OCI-LY1 (cell line): ENCODE measurements around the gene C20orf173.

Experiments
- H2AFZ ChIP-seq: fragments of 200-600 bp; sonication (generic), shearing (Covaris generic); 2 replicates; pipeline ENCODE4 v1.6.0; 2014; ENCODE audit warnings: antibody characterized with exemption, mild to moderate bottlenecking, low read length
- H3F3A ChIP-seq: fragments of 200-600 bp; sonication (generic), shearing (Covaris generic); 2 replicates; pipeline ENCODE4 v1.6.0; 2014; ENCODE audit warnings: mild to moderate bottlenecking, antibody characterized with exemption, low read length, moderate library complexity; ENCODE audit not compliant: insufficient read depth
- H3K27ac ChIP-seq: fragments of 200-600 bp; sonication (generic); 2 replicates; pipeline ENCODE4 v1.5.1; 2014; ENCODE audit warnings: low read length, mixed run types, mild to moderate bottlenecking, low read depth; ENCODE audit not compliant: poor library complexity, severe bottlenecking
- H3K27me3 ChIP-seq: fragments of 200-600 bp; sonication (generic); 2 replicates; pipeline ENCODE4 v1.6.0; 2014; ENCODE audit warnings: antibody characterized with exemption, mild to moderate bottlenecking, low read length, moderate library complexity; ENCODE audit not compliant: insufficient read depth
- H3K36me3 ChIP-seq: fragments of 200-600 bp; sonication (generic); 2 replicates; pipeline ENCODE4 v1.6.1; 2014; ENCODE audit warnings: mild to moderate bottlenecking, antibody characterized with exemption, low read length, moderate library complexity, mixed read lengths; ENCODE audit not compliant: insufficient read depth
- H3K4me1 ChIP-seq: fragments of 200-600 bp; sonication (generic); 2 replicates; pipeline ENCODE4 v1.5.1; 2014; ENCODE audit warnings: mild to moderate bottlenecking, low read length, moderate library complexity; ENCODE audit not compliant: insufficient read depth, severe bottlenecking
- H3K4me2 ChIP-seq: fragments of 200-600 bp; sonication (generic), shearing (Covaris generic); 2 replicates; pipeline ENCODE4 v1.6.1; 2014; ENCODE audit warnings: low read length
- H3K4me3 ChIP-seq: fragments of 200-600 bp; sonication (generic); 2 replicates; pipeline ENCODE4 v1.5.1; 2014; ENCODE audit warnings: low read length, low read depth, mild to moderate bottlenecking, mixed read lengths; ENCODE audit not compliant: poor library complexity, severe bottlenecking
- H3K79me2 ChIP-seq: fragments of 200-600 bp; shearing (Covaris generic); 2 replicates; pipeline ENCODE4 v1.6.1; 2016; ENCODE audit warnings: mixed run types, low read length, mixed read lengths; ENCODE audit not compliant: insufficient read depth
- H3K9ac ChIP-seq: fragments of 200-600 bp; sonication (generic), shearing (Covaris generic); 2 replicates; pipeline ENCODE4 v1.6.1; 2014; ENCODE audit warnings: mild to moderate bottlenecking, low read length, mixed read lengths
- H3K9me2 ChIP-seq: fragments of 200-600 bp; sonication (generic), shearing (Covaris generic); 2 replicates; pipeline ENCODE4 v1.6.1; 2014; ENCODE audit warnings: low read depth, mild to moderate bottlenecking, low read length, mixed read lengths
- H3K9me3 ChIP-seq: fragments of 200-600 bp; shearing (Covaris generic); 2 replicates; pipeline ENCODE4 v1.6.1; 2014; ENCODE audit warnings: low read length, mixed read lengths
- H4K20me1 ChIP-seq: fragments of 200-600 bp; sonication (generic), shearing (Covaris generic); 2 replicates; pipeline ENCODE4 v1.6.0; 2016; ENCODE audit warnings: mild to moderate bottlenecking, low read length; ENCODE audit not compliant: insufficient read depth
- EZH2 ChIP-seq: fragments of 200-600 bp; sonication (generic), shearing (Covaris generic); IDR thresholded peaks from 2 replicates; pipeline ENCODE4 v1.8.0; 2017; ENCODE audit warnings: borderline replicate concordance, mixed run types, mild to moderate bottlenecking, antibody characterized with exemption, low read length, moderate library complexity, mixed read lengths
- TF ChIP-seq, protein P1 (sequence below): fragments of 200-600 bp; sonication (generic), shearing (Covaris generic); IDR thresholded peaks from 2 replicates; pipeline ENCODE4 v1.5.1; 2017; ENCODE audit warnings: mild to moderate bottlenecking, antibody characterized with exemption, low read length, moderate library complexity, mixed read lengths

The C20orf173 gene

DNA sequence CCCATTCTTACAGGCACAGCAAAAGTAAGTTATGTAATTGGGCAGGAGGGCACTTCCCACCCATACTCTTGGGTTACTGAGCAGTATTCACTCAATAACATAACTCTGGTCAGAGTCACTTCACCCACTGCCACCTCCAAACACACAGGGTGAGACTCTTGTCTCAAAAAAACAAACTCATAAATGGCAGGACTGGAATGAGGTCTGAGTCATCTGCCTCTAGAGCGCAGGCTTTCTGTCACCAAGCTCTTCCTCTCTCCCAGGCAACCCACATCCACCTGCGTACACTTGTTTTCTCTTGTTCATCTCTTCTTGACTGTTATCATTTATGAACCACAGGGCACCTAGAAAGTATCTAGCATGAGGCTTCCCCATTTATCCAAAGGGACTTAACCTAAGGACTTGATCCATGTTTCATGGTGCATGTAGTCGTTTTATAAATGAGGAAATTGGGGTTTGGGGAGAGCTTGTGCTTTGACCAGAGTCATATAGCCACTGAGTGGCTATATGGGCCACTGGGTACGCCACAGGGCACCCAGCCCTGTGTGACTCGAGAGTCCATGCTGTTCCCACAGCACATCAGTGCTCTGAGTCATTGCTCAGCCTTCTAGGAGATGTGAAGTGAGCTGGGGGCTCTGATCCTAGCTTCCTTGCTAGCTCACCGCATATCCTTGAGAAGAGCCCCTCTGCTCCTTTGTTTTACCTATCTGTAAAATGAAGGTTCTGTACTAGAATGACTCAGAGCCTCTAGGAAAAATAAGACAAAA lies 22.4 kb downstream of the C20orf173 start:
- Histone ChIP-seq H3K9me2 (no peaks in the 10 kb centered on the region), H3K27me3 (no peaks in the 10 kb centered on the region), H2AFZ (no peak overlapping the region), H3K4me2 (no peak overlapping the region), H3K4me3 (no peak overlapping the region), H3F3A (no peaks in the 10 kb centered on the region), H3K79me2 (no peaks in the 10 kb centered on the region), H3K9me3 (no peaks in the 10 kb centered on the region), H3K27ac (no peak overlapping the region), H3K9ac (no peak overlapping the region), H4K20me1 (no peaks in the 10 kb centered on the region), H3K36me3 (peaks cover 90% of the 10 kb centered on the region), H3K4me1 (peaks cover 13% of the 10 kb centered on the region)
- TF ChIP-seq, protein P1, sequence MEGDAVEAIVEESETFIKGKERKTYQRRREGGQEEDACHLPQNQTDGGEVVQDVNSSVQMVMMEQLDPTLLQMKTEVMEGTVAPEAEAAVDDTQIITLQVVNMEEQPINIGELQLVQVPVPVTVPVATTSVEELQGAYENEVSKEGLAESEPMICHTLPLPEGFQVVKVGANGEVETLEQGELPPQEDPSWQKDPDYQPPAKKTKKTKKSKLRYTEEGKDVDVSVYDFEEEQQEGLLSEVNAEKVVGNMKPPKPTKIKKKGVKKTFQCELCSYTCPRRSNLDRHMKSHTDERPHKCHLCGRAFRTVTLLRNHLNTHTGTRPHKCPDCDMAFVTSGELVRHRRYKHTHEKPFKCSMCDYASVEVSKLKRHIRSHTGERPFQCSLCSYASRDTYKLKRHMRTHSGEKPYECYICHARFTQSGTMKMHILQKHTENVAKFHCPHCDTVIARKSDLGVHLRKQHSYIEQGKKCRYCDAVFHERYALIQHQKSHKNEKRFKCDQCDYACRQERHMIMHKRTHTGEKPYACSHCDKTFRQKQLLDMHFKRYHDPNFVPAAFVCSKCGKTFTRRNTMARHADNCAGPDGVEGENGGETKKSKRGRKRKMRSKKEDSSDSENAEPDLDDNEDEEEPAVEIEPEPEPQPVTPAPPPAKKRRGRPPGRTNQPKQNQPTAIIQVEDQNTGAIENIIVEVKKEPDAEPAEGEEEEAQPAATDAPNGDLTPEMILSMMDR: no peak
- TF ChIP-seq EZH2: no peak

DNA sequence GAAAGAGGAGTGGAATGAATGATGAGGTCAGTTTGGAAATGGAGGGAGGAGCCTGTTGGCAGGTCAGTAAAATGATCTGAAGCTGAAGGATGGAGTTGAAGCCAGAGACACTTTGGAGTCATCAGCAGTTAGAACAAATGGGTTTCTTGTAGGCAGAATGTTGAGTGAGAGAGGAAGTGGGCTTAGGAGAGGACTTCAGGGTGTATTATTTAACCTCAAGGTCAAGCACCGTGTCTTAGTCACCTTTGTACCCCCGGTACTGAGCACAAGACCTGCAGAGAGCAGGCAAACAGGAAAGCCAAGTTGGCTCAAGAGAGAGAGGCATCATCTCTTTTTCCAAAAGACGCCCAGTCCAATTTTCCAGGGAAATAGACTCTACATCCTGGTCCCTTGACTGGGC lies 23.3 kb downstream of the C20orf173 start:
- Histone ChIP-seq H3K4me1 (peaks cover 19% of the 10 kb centered on the region), H3K27ac (no peak overlapping the region), H2AFZ (no peak overlapping the region), H3K9ac (no peak overlapping the region), H3K9me3 (no peaks in the 10 kb centered on the region), H3F3A (no peaks in the 10 kb centered on the region), H3K27me3 (no peaks in the 10 kb centered on the region), H3K4me2 (no peak overlapping the region), H3K36me3 (peaks cover 90% of the 10 kb centered on the region), H3K9me2 (no peaks in the 10 kb centered on the region), H4K20me1 (no peaks in the 10 kb centered on the region), H3K79me2 (no peaks in the 10 kb centered on the region), H3K4me3 (no peak overlapping the region)
- TF ChIP-seq, protein P1: no peak
- TF ChIP-seq EZH2: no peak

DNA sequence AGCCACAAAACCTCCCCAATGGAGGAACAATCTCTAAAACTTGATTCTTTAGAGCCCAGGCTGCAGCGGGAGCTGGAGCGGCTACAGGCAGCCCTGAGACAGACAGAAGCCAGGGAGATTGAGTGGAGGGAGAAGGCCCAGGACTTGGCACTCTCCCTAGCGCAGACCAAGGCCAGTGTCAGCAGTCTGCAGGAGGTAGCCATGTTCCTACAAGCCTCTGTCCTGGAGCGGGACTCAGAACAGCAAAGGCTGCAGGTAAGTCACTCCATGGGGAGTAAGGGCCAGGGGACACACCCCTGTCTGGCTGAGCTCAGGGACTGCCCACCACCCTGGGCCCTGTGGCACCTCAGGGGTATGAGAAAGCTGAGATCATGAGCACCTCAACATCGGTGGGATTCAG lies 24.7 kb downstream of the C20orf173 start:
- TF ChIP-seq EZH2: no peak
- TF ChIP-seq, protein P1: no peak
- Histone ChIP-seq H3K9ac (no peak overlapping the region), H3K36me3 (peaks cover 90% of the 10 kb centered on the region)

More for the DNA sequence above, 24.7 kb downstream of the C20orf173 start:
- Histone ChIP-seq H3K79me2 (no peaks in the 10 kb centered on the region), H3K9me3 (no peaks in the 10 kb centered on the region), H3K4me1 (peaks cover 19% of the 10 kb centered on the region), H3K4me3 (no peak overlapping the region), H2AFZ (no peak overlapping the region), H3K9me2 (no peaks in the 10 kb centered on the region), H3K27me3 (no peaks in the 10 kb centered on the region), H3F3A (no peaks in the 10 kb centered on the region), H3K4me2 (no peak overlapping the region), H4K20me1 (no peaks in the 10 kb centered on the region), H3K27ac (no peak overlapping the region)
